Measurements from ENCODE around the gene PUS7. TPM values are rescaled to one million over a fixed set of nuclear protein-coding genes. Genes with fewer than 3 reads are reported as not detected.
A peak's percentile ranks its signal among the peaks of the same experiment; 100 is the strongest.

The PUS7 gene
- total and polyA plus RNA-seq, 2 of the 4 experiments (the other 2 are of a cell fraction), result 11.7 to 17.0 TPM

GRCh38 chr7:105497016-105497415 is 25.1 kb downstream of the PUS7 start:
- peaks cover 10% of the 10 kb centered on the region for H3K36me3 ChIP-seq (ENCODE audit: control insufficient read depth, insufficient read depth, low read length)
- peak overlapping the region; percentile 55 for H2BK120ac ChIP-seq (ENCODE audit: low read depth, low read length)
- dilution Hi-C loops (cut with HindIII; ENCODE audit: low sequenced_read_pairs, unreplicated experiment), result no loop called here
- H2BK5ac ChIP-seq (ENCODE audit: low read depth, low read length, poor library complexity, severe bottlenecking), result peak overlapping the region; percentile 97
- peak overlapping the region; percentile 30; the same call in 1 of the 2 replicates for H3K9ac ChIP-seq (ENCODE audit: low read depth, low read length)
- peak overlapping the region; percentile 54 for H3K14ac ChIP-seq (replicated peaks; ENCODE audit: low read depth, low read length)
- intact Hi-C loops (cut with micrococcal nuclease), result no loop called here
- peak overlapping the region in 1 of 2 experiments; percentile 44; a peak in 1 of 4 replicates for H4K8ac ChIP-seq (ENCODE audit: low read depth in 2 of 2, low read length in 2 of 2)
- no peak overlapping the region for H2BK15ac ChIP-seq (ENCODE audit: low read depth, low read length)
- H3K9me1 ChIP-seq (ENCODE audit: insufficient read depth, low read length), result peaks cover 17% of the 10 kb centered on the region
- CTCF ChIA-PET, result interaction anchor here (0.5 kb wide), 1 partner anchor 8 kb away, joined by 3 read pairs; no protein-coding TSS in a partner anchor
- peak overlapping the region; percentile 21; the same call in 1 of the 2 replicates for H3K4ac ChIP-seq (ENCODE audit: low read depth, low read length)
- H3K18ac ChIP-seq (ENCODE audit: low read depth, low read length), result peak overlapping the region; percentile 80; the same call in 1 of the 2 replicates
- peaks cover 19% of the 10 kb centered on the region for H3K4me1 ChIP-seq (ENCODE audit: control insufficient read depth, insufficient read depth, low read length)
- 0 out of 2 replicates have a peak overlapping the region, but pooled peaks have one; percentile 5 for H3K56ac ChIP-seq (ENCODE audit: extremely low read depth, insufficient read depth, low read length)
- peak overlapping the region; percentile 24; the same call in 1 of the 2 replicates for H2AK5ac ChIP-seq (ENCODE audit: low read depth, low read length)
- POLR2A ChIA-PET (ENCODE audit: unreplicated experiment), result no interaction called here
- H4K91ac ChIP-seq (ENCODE audit: insufficient read depth, low read depth, low read length), result peak overlapping the region; percentile 26; the same call in 1 of the 2 replicates
- H2AFZ ChIP-seq (replicated peaks; ENCODE audit: low read length, poor library complexity), result no peak overlapping the region
- no peak overlapping the region for H2AK9ac ChIP-seq (replicated peaks; ENCODE audit: low read depth, low read length, poor library complexity)
- no peak for DNase-seq
- no CpG with 5 or more reads among the region's 5 CpGs for WGBS, 2 experiments (ENCODE audit: extremely low coverage in 2 of 2, insufficient read length in 1 of 2)
- H3K27me3 ChIP-seq (ENCODE audit: control insufficient read depth, insufficient read depth, low read length), result no peaks in the 10 kb centered on the region
- H4K20me1 ChIP-seq (ENCODE audit: insufficient read depth, low read length), result no peaks in the 10 kb centered on the region
- in situ Hi-C loops (cut with MboI; ENCODE audit: low sequenced_read_pairs), result no loop called here
- peaks cover 3 to 25% of the 10 kb centered on the region in 2 experiments; a peak in 3 of 4 replicates for H3K79me1 ChIP-seq (ENCODE audit: low read depth in 1 of 2, low read length in 2 of 2)
- no peaks in the 10 kb centered on the region for H3K9me3 ChIP-seq (ENCODE audit: control insufficient read depth, insufficient read depth, low read length)
- no TSS peak for BruUV-seq (replicated peaks)
- peak overlapping the region; percentile 27 for H2BK20ac ChIP-seq (ENCODE audit: low read depth, low read length)
- TF ChIP-seq BHLHE40 (IDR thresholded peaks at IDR 0.05; ENCODE audit: low read depth, low read length), result no peak
- TF ChIP-seq CTCF (conservative IDR thresholded peaks at IDR 0.05; ENCODE audit: low read depth, low read length), result no peak
- no peak for TF ChIP-seq POLR2A (IDR thresholded peaks at IDR 0.05; ENCODE audit: low read depth, low read length)
- no peak for TF ChIP-seq MAFK (IDR thresholded peaks at IDR 0.05; ENCODE audit: low read depth, low read length)
- TF ChIP-seq CEBPB (IDR thresholded peaks at IDR 0.05; ENCODE audit: low read depth, low read length), result no peak
- TF ChIP-seq CHD1 (IDR thresholded peaks at IDR 0.05; ENCODE audit: low read depth, low read length), result no peak
- TF ChIP-seq SMC3 (IDR thresholded peaks at IDR 0.05; ENCODE audit: low read depth, low read length), result no peak
- no peak for TF ChIP-seq RAD21 (IDR thresholded peaks at IDR 0.05; ENCODE audit: low read length)
- no peak for TF ChIP-seq RFX5 (IDR thresholded peaks at IDR 0.05; ENCODE audit: low read depth, low read length)
- no peak for TF ChIP-seq USF2 (IDR thresholded peaks at IDR 0.05; ENCODE audit: low read depth, low read length)
- no peak for TF ChIP-seq NFE2L2 (IDR thresholded peaks at IDR 0.05; ENCODE audit: low read depth, low read length)
- TF ChIP-seq MAZ (IDR thresholded peaks at IDR 0.05; ENCODE audit: borderline replicate concordance, low read depth, low read length), result no peak
- no peak for TF ChIP-seq FOS (IDR thresholded peaks at IDR 0.05; ENCODE audit: low read depth, low read length)
- TF ChIP-seq MXI1 (IDR thresholded peaks at IDR 0.05; ENCODE audit: borderline replicate concordance, low read depth, low read length), result no peak
- TF ChIP-seq ELK1 (IDR thresholded peaks at IDR 0.05; ENCODE audit: borderline replicate concordance, low read depth, low read length), result no peak
- no peak for TF ChIP-seq RCOR1 (IDR thresholded peaks at IDR 0.05; ENCODE audit: insufficient replicate concordance, low read length)
- no peak overlapping the region for H3K23ac ChIP-seq (ENCODE audit: low read depth, low read length)
- ATAC-seq (ENCODE audit: low read depth), result no peak
- peak overlapping the region; percentile 14; the same call in 1 of the 2 replicates for H3K27ac ChIP-seq (ENCODE audit: insufficient read depth, low read length)
- H3K4me3 ChIP-seq (ENCODE audit: insufficient read depth, low read depth, low read length), result peak overlapping the region; percentile 5; the same call in 1 of the 2 replicates
- peak overlapping the region; percentile 78 for H3K4me2 ChIP-seq (ENCODE audit: low read depth, low read length)
- peak overlapping the region; percentile 77; the same call in 1 of the 2 replicates for H4K5ac ChIP-seq (ENCODE audit: low read depth, low read length)
